DND-41 (cell line): ENCODE measurements around the gene MAPK10.

ENCODE experiments used
- CTCF ChIP-seq: IDR thresholded peaks from 2 replicates; pipeline ENCODE4 v1.5.1; 2012; ENCODE audit warnings: borderline replicate concordance, low read length, moderate library complexity, mild to moderate bottlenecking; ENCODE audit not compliant: poor library complexity, severe bottlenecking; ENCODE audit errors: extremely low read depth
- EZH2 ChIP-seq: IDR thresholded peaks from 3 replicates; pipeline ENCODE4 v1.6.1; 2012; ENCODE audit warnings: borderline replicate concordance, low read depth, mild to moderate bottlenecking, moderate library complexity, low read length, inconsistent platforms; ENCODE audit not compliant: severe bottlenecking

GRCh38 chr4:86174506-86174905, 185.3 kb downstream of the MAPK10 start:
- TF ChIP-seq CTCF: no peak
- no peak for TF ChIP-seq EZH2
